WTC11 (cell line): Measurements from ENCODE around the gene TEP1. TPM values are rescaled to one million over a fixed set of nuclear protein-coding genes. Genes with fewer than 3 reads are reported as not detected.
A peak's percentile ranks its signal among the peaks of the same experiment; 100 is the strongest.

Experiments used
- ATAC-seq: fragments of 200-7000 bp; cut with Tn5 transposase; 2 replicates; pipeline ENCODE4 v1.10.0; 2021; ENCODE audit warnings: mild to moderate bottlenecking, moderate library complexity
- CTCF ChIA-PET: fragments of 300-600 bp; sonication (Branson Sonifier 250); formaldehyde crosslinking; loops from one replicate; lab custom pipeline; 2021; ENCODE audit warnings: antibody characterized with exemption; lab: Charles Lee
- POLR2A ChIA-PET: fragments of 350-600 bp; sonication (Branson Sonifier 250); formaldehyde crosslinking; loops from one replicate; lab custom pipeline; 2021; ENCODE audit warnings: antibody characterized with exemption; lab: Charles Lee
- DNase-seq: peaks from one replicate; pipeline ENCODE4 v3.0.0; 2021; ENCODE audit warnings: low spot score
- H3K27ac Mint-ChIP-seq: 2 replicates; pipeline ENCODE4 v1.8.0; 2021; ENCODE audit warnings: mixed read lengths
- H3K27me3 Mint-ChIP-seq: 2 replicates; pipeline ENCODE4 v1.8.0; 2021; ENCODE audit warnings: low read depth, mild to moderate bottlenecking, moderate library complexity, mixed read lengths
- H3K36me3 Mint-ChIP-seq: 2 replicates; pipeline ENCODE4 v1.8.0; 2021; ENCODE audit warnings: mixed read lengths
- H3K4me1 Mint-ChIP-seq: 2 replicates; pipeline ENCODE4 v1.8.0; 2022; ENCODE audit warnings: mixed read lengths
- H3K4me3 Mint-ChIP-seq: 2 replicates; pipeline ENCODE4 v1.8.0; 2021; ENCODE audit warnings: mild to moderate bottlenecking, moderate library complexity, mixed read lengths
- H3K9me3 Mint-ChIP-seq: 2 replicates; pipeline ENCODE4 v1.8.0; 2021; ENCODE audit warnings: mixed read lengths
- IRF2 ChIP-seq: sonication (generic); formaldehyde crosslinking; IDR thresholded peaks from 2 replicates; pipeline ENCODE4 v1.8.0; 2022; ENCODE audit warnings: low read depth, missing genetic modification reagents, borderline replicate concordance
- JAZF1 ChIP-seq: fragments of 250-450 bp; sonication (Bioruptor Pico); IDR thresholded peaks from 2 replicates; pipeline ENCODE4 v1.9.0; 2021; ENCODE audit warnings: moderate library complexity, mild to moderate bottlenecking, inconsistent platforms
- MAX ChIP-seq: sonication (generic); formaldehyde crosslinking; IDR thresholded peaks from 2 replicates; pipeline ENCODE4 v1.8.0; 2022; ENCODE audit warnings: mild to moderate bottlenecking, missing genetic modification reagents
- NR2C2 ChIP-seq: sonication (generic); formaldehyde crosslinking; IDR thresholded peaks from 2 replicates; pipeline ENCODE4 v1.8.0; 2022; ENCODE audit warnings: mild to moderate bottlenecking, missing genetic modification reagents
- TCF7 ChIP-seq: sonication (generic); formaldehyde crosslinking; IDR thresholded peaks from 2 replicates; pipeline ENCODE4 v1.8.0; 2022; ENCODE audit warnings: mild to moderate bottlenecking, low read depth, missing genetic modification reagents, moderate library complexity
- TEAD1 ChIP-seq: sonication (generic); formaldehyde crosslinking; IDR thresholded peaks from 2 replicates; pipeline ENCODE4 v1.8.0; 2022; ENCODE audit warnings: mild to moderate bottlenecking, missing genetic modification reagents
- USF1 ChIP-seq: sonication (generic); formaldehyde crosslinking; IDR thresholded peaks from 2 replicates; pipeline ENCODE4 v1.8.0; 2022; ENCODE audit warnings: mild to moderate bottlenecking, missing genetic modification reagents
- ZBTB21 ChIP-seq: sonication (generic); formaldehyde crosslinking; IDR thresholded peaks from 2 replicates; pipeline ENCODE4 v1.8.1; 2023; ENCODE audit warnings: mild to moderate bottlenecking, missing genetic modification reagents, borderline replicate concordance
- ZNF317 ChIP-seq: sonication (generic); formaldehyde crosslinking; IDR thresholded peaks from 2 replicates; pipeline ENCODE4 v1.8.1; 2023; ENCODE audit warnings: low read depth, mild to moderate bottlenecking, moderate library complexity, missing genetic modification reagents, borderline replicate concordance
- ZNF396 ChIP-seq: fragments of 250-450 bp; sonication (Bioruptor Pico); IDR thresholded peaks from 2 replicates; pipeline ENCODE4 v1.8.0; 2021; ENCODE audit warnings: mild to moderate bottlenecking, moderate library complexity, borderline replicate concordance
- ZNF416 ChIP-seq: fragments of 250-450 bp; sonication (Bioruptor Pico); IDR thresholded peaks from 2 replicates; pipeline ENCODE4 v1.9.0; 2021; ENCODE audit warnings: mild to moderate bottlenecking, inconsistent platforms
- ZNF423 ChIP-seq: fragments of 250-450 bp; sonication (Bioruptor Pico); IDR thresholded peaks from 2 replicates; pipeline ENCODE4 v2.1.2; 2022; ENCODE audit warnings: mild to moderate bottlenecking, moderate library complexity
- total RNA-seq: library from RNA; stranded (reverse); gene quantifications from 3 replicates; pipeline ENCODE4 v1.2.3, GENCODE V29; 2021
- TF ChIP-seq, protein P1 (sequence below): sonication (generic); formaldehyde crosslinking; IDR thresholded peaks from 2 replicates; pipeline ENCODE4 v1.8.1; 2023; ENCODE audit warnings: mild to moderate bottlenecking, missing genetic modification reagents, moderate library complexity
- TF ChIP-seq, protein P2 (sequence below): sonication (generic); formaldehyde crosslinking; IDR thresholded peaks from 2 replicates; pipeline ENCODE4 v1.8.1; 2022; ENCODE audit warnings: missing genetic modification reagents, borderline replicate concordance
- TF ChIP-seq, protein P3 (sequence below): fragments of 250-450 bp; sonication (Bioruptor Pico); IDR thresholded peaks from 2 replicates; pipeline ENCODE4 v1.9.0; 2021; ENCODE audit warnings: mild to moderate bottlenecking
- TF ChIP-seq, protein P4 (sequence below): fragments of 250-450 bp; sonication (Bioruptor Pico); conservative IDR thresholded peaks from 2 replicates; pipeline ENCODE4 v1.9.0; 2021; ENCODE audit warnings: mild to moderate bottlenecking
- TF ChIP-seq, protein P5 (sequence below): sonication (generic); formaldehyde crosslinking; IDR thresholded peaks from 2 replicates; pipeline ENCODE4 v1.8.0; 2023; ENCODE audit warnings: mild to moderate bottlenecking, missing genetic modification reagents

TEP1 gene
- total RNA-seq, 1 experiment from 2014 or later, result 16.0 TPM

DNA sequence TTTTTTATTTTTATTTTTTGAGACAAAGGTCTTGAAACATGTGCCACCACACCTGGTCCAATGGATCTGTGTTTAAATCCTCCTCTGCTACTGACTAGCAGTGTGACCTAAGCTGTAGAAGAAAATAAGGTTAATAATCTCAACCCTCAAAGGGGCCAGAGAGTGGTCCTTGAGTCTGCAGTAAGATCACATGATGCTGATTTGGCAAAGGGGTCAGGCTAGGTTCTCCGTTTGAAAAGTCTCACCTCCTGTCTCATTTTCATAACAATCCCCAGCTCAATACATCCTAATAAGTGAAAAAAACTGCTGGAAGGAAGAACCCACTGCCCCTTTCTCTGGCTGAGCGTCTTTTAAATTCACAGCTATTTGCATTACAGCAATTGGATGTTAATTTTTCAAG lies 8.0 kb upstream of the TEP1 start:
- POLR2A ChIA-PET, result no interaction called here
- H3K4me3 Mint-ChIP-seq, result peak overlapping the region; percentile 38; the same call in 1 of the 2 replicates

DNA sequence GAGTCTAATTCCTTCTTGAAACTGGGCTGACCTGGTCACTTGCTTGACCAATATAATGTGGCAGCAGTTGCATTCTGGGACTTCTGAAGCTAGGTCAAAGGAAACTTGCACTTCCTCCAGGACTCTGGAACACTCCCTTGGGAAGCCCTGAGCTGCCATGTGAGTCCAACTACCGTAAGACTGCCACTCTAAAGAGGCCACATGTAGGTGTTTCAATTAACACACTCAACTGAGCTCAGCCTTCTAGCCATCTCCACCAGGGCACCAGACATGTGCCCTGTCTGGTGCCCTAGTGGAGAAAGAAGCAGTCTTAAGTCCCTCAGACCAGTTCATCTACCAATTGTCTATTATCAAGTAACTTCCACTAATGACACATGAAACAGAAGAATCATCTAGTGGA lies 6.1 kb upstream of the TEP1 start:
- ChIA-PET CTCF (no interaction called here), POLR2A (interaction anchor here (1.1 kb wide), 1 partner anchor 76 kb away, joined by 4 read pairs; the partner anchor contains the start of gene PARP2)
- Mint-ChIP-seq H3K4me3 (no peak overlapping the region), H3K27ac (no peak overlapping the region), H3K27me3 (no peaks in the 10 kb centered on the region; the same call in 1 of the 2 replicates), H3K4me1 (peaks cover 25% of the 10 kb centered on the region), H3K36me3 (no peaks in the 10 kb centered on the region), H3K9me3 (no peaks in the 10 kb centered on the region)
- TF ChIP-seq IRF2 (no peak), MAX (CRISPR knock-in tag) (no peak)
- ATAC-seq (no peak), DNase-seq (no peak)

More for the DNA sequence above, 8.0 kb upstream of the TEP1 start:
- ATAC-seq, result peak; percentile 51
- H3K27ac Mint-ChIP-seq, result peak overlapping the region; percentile 88
- TF ChIP-seq, protein P1, sequence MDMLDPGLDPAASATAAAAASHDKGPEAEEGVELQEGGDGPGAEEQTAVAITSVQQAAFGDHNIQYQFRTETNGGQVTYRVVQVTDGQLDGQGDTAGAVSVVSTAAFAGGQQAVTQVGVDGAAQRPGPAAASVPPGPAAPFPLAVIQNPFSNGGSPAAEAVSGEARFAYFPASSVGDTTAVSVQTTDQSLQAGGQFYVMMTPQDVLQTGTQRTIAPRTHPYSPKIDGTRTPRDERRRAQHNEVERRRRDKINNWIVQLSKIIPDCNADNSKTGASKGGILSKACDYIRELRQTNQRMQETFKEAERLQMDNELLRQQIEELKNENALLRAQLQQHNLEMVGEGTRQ (CRISPR knock-in tag), result peak; percentile 67
- TF ChIP-seq ZNF416 (CRISPR knock-in tag) (no peak), USF1 (peak; percentile 22; the same call in 1 of the 2 replicates), ZNF317 (no peak), TEAD1 (CRISPR knock-in tag) (no peak)
- CTCF ChIA-PET, result interaction anchor here (0.8 kb wide), 1 partner anchor 93 kb away, joined by 3 read pairs; no protein-coding TSS in a partner anchor
- DNase-seq, result no peak
- no peaks in the 10 kb centered on the region; the same call in 1 of the 2 replicates for H3K27me3 Mint-ChIP-seq
- peaks cover 20% of the 10 kb centered on the region for H3K4me1 Mint-ChIP-seq
- no peaks in the 10 kb centered on the region for H3K9me3 Mint-ChIP-seq
- H3K36me3 Mint-ChIP-seq, result no peaks in the 10 kb centered on the region

- Mint-ChIP-seq H3K27ac (no peak overlapping the region), H3K36me3 (no peaks in the 10 kb centered on the region), H3K9me3 (no peaks in the 10 kb centered on the region), H3K4me3 (no peak overlapping the region), H3K4me1 (peaks cover 29% of the 10 kb centered on the region), H3K27me3 (no peaks in the 10 kb centered on the region; the same call in 1 of the 2 replicates)
- CTCF ChIA-PET, result no interaction called here
- TF ChIP-seq NR2C2 (no peak), ZNF423 (no peak), TCF7 (CRISPR knock-in tag) (no peak), ZNF396 (no peak), ZBTB21 (CRISPR knock-in tag) (no peak)
- TF ChIP-seq, protein P2, sequence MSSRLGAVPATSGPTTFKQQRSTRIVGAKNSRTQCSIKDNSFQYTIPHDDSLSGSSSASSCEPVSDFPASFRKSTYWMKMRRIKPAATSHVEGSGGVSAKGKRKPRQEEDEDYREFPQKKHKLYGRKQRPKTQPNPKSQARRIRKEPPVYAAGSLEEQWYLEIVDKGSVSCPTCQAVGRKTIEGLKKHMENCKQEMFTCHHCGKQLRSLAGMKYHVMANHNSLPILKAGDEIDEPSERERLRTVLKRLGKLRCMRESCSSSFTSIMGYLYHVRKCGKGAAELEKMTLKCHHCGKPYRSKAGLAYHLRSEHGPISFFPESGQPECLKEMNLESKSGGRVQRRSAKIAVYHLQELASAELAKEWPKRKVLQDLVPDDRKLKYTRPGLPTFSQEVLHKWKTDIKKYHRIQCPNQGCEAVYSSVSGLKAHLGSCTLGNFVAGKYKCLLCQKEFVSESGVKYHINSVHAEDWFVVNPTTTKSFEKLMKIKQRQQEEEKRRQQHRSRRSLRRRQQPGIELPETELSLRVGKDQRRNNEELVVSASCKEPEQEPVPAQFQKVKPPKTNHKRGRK (CRISPR knock-in tag), result no peak
- no peak for ATAC-seq
- POLR2A ChIA-PET, result interaction anchor here (1.1 kb wide), 1 partner anchor 75 kb away, joined by 4 read pairs; the partner anchor contains the start of gene PARP2
- DNase-seq, result no peak
Observed at GRCh38 chr14:20418501-20418909, 5.2 kb upstream of the TEP1 start.

GRCh38 chr14:20417250-20418186 lies 4.2 kb upstream of the TEP1 start:
- ATAC-seq (no peak), DNase-seq (no peak)
- Mint-ChIP-seq H3K4me1 (peaks cover 21% of the 10 kb centered on the region), H3K27me3 (no peaks in the 10 kb centered on the region; the same call in 1 of the 2 replicates), H3K4me3 (no peak overlapping the region), H3K9me3 (no peaks in the 10 kb centered on the region), H3K27ac (no peak overlapping the region), H3K36me3 (no peaks in the 10 kb centered on the region)
- ChIA-PET CTCF (interaction anchor here (1.0 kb wide), 1 partner anchor 37 kb away, joined by 5 read pairs; the partner anchor contains the start of genes APEX1 and OSGEP), POLR2A (interaction anchor here (0.6 kb wide), 1 partner anchor 66 kb away, joined by 4 read pairs; no protein-coding TSS in a partner anchor)
- TF ChIP-seq JAZF1 (CRISPR knock-in tag), result no peak
- TF ChIP-seq, protein P3, sequence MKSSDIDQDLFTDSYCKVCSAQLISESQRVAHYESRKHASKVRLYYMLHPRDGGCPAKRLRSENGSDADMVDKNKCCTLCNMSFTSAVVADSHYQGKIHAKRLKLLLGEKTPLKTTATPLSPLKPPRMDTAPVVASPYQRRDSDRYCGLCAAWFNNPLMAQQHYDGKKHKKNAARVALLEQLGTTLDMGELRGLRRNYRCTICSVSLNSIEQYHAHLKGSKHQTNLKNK (CRISPR knock-in tag), result no peak
- TF ChIP-seq, protein P4, sequence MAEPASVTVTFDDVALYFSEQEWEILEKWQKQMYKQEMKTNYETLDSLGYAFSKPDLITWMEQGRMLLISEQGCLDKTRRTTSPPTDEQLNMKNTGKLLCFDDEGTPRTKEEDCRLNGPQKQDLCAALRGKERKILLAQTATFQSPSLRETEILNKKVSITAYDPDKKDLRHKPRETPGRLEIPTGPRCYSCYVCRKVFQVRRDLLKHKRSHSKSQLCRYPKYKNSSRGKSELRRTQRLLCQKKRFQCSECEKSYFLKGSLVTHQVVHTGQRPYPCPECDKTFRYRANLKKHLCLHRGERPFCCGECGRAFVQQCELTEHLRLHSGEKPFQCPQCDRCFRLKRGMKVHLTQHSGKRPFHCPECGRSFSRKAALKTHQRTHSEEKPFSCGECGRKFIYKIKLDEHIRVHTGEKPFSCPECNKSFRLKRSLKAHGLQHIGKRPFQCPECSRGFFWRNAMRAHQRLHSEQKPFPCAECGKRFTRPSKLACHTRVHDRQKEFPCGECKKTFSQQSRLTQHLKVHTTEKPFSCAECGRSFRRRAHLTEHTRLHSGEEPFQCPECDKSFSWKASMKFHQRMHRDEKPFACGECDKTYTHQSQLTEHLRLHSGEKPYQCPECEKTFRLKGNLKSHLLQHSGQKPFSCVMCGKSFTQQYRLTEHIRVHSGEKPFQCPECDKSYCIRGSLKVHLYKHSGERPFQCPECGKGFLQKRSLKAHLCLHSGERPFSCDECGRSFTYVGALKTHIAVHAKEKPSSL (CRISPR knock-in tag), result no peak
- TF ChIP-seq, protein P5, sequence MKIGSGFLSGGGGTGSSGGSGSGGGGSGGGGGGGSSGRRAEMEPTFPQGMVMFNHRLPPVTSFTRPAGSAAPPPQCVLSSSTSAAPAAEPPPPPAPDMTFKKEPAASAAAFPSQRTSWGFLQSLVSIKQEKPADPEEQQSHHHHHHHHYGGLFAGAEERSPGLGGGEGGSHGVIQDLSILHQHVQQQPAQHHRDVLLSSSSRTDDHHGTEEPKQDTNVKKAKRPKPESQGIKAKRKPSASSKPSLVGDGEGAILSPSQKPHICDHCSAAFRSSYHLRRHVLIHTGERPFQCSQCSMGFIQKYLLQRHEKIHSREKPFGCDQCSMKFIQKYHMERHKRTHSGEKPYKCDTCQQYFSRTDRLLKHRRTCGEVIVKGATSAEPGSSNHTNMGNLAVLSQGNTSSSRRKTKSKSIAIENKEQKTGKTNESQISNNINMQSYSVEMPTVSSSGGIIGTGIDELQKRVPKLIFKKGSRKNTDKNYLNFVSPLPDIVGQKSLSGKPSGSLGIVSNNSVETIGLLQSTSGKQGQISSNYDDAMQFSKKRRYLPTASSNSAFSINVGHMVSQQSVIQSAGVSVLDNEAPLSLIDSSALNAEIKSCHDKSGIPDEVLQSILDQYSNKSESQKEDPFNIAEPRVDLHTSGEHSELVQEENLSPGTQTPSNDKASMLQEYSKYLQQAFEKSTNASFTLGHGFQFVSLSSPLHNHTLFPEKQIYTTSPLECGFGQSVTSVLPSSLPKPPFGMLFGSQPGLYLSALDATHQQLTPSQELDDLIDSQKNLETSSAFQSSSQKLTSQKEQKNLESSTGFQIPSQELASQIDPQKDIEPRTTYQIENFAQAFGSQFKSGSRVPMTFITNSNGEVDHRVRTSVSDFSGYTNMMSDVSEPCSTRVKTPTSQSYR, result no peak
